ENCODE data around the gene PPP2R5A.

PPP2R5A gene

GRCh38 chr1:212323066-212323465 is 37.9 kb downstream of the PPP2R5A start:
- no peak for ATAC-seq (ENCODE audit: low read depth)
- no peak for TF ChIP-seq CTCF (IDR thresholded peaks at IDR 0.05; ENCODE audit: poor library complexity, severe bottlenecking)

GRCh38 chr1:212326541-212326940 is 41.3 kb downstream of the PPP2R5A start:
- ATAC-seq (ENCODE audit: low read depth) (no peak), DNase-seq (ENCODE audit: low spot score) (no peak)
- no peak for TF ChIP-seq CTCF (IDR thresholded peaks at IDR 0.05; ENCODE audit: poor library complexity, severe bottlenecking)
- Histone ChIP-seq H3K36me3 (ENCODE audit: low read depth) (no peaks in the 10 kb centered on the region), H3K27me3 (ENCODE audit: insufficient read depth, poor library complexity, severe bottlenecking) (no peaks in the 10 kb centered on the region), H3K4me3 (ENCODE audit: severe bottlenecking) (no peak overlapping the region), H3K9me3 (ENCODE audit: severe bottlenecking) (no peaks in the 10 kb centered on the region), H3K4me1 (ENCODE audit: insufficient read depth, poor library complexity, severe bottlenecking) (no peaks in the 10 kb centered on the region), H3K27ac (ENCODE audit: poor library complexity, severe bottlenecking) (no peak overlapping the region)

More at GRCh38 chr1:212323066-212323465, 37.9 kb downstream of the PPP2R5A start:
- no peak overlapping the region for H3K27ac ChIP-seq (ENCODE audit: poor library complexity, severe bottlenecking)
- no peaks in the 10 kb centered on the region for H3K36me3 ChIP-seq (ENCODE audit: low read depth)
- H3K4me1 ChIP-seq (ENCODE audit: insufficient read depth, poor library complexity, severe bottlenecking) = no peaks in the 10 kb centered on the region
- H3K9me3 ChIP-seq (ENCODE audit: severe bottlenecking) = no peaks in the 10 kb centered on the region
- no peak overlapping the region for H3K4me3 ChIP-seq (ENCODE audit: severe bottlenecking)
- DNase-seq (ENCODE audit: low spot score) = no peak
- no peaks in the 10 kb centered on the region for H3K27me3 ChIP-seq (ENCODE audit: insufficient read depth, poor library complexity, severe bottlenecking)

GRCh38 chr1:212328248-212328647 is 43.0 kb downstream of the PPP2R5A start:
- TF ChIP-seq CTCF (IDR thresholded peaks at IDR 0.05; ENCODE audit: poor library complexity, severe bottlenecking) = no peak
- no peak for DNase-seq (ENCODE audit: low spot score)

GRCh38 chr1:212329105-212329504 is 43.9 kb downstream of the PPP2R5A start:
- ATAC-seq (ENCODE audit: low read depth) (no peak), DNase-seq (ENCODE audit: low spot score) (no peak)
- Histone ChIP-seq H3K27ac (ENCODE audit: poor library complexity, severe bottlenecking) (no peak overlapping the region), H3K9me3 (ENCODE audit: severe bottlenecking) (no peaks in the 10 kb centered on the region), H3K4me3 (ENCODE audit: severe bottlenecking) (no peak overlapping the region), H3K4me1 (ENCODE audit: insufficient read depth, poor library complexity, severe bottlenecking) (no peaks in the 10 kb centered on the region), H3K27me3 (ENCODE audit: insufficient read depth, poor library complexity, severe bottlenecking) (no peaks in the 10 kb centered on the region), H3K36me3 (ENCODE audit: low read depth) (no peaks in the 10 kb centered on the region; the same call in 1 of the 2 replicates)
- no peak for TF ChIP-seq CTCF (IDR thresholded peaks at IDR 0.05; ENCODE audit: poor library complexity, severe bottlenecking)

More at GRCh38 chr1:212328248-212328647, 43.0 kb downstream of the PPP2R5A start:
- Histone ChIP-seq H3K27ac (ENCODE audit: poor library complexity, severe bottlenecking) (no peak overlapping the region), H3K4me1 (ENCODE audit: insufficient read depth, poor library complexity, severe bottlenecking) (no peaks in the 10 kb centered on the region), H3K9me3 (ENCODE audit: severe bottlenecking) (no peaks in the 10 kb centered on the region), H3K27me3 (ENCODE audit: insufficient read depth, poor library complexity, severe bottlenecking) (no peaks in the 10 kb centered on the region), H3K4me3 (ENCODE audit: severe bottlenecking) (no peak overlapping the region), H3K36me3 (ENCODE audit: low read depth) (no peaks in the 10 kb centered on the region)
- ATAC-seq (ENCODE audit: low read depth) = no peak

- Histone ChIP-seq H3K36me3 (ENCODE audit: low read depth) (no peaks in the 10 kb centered on the region), H3K27ac (ENCODE audit: poor library complexity, severe bottlenecking) (no peak overlapping the region), H3K4me1 (ENCODE audit: insufficient read depth, poor library complexity, severe bottlenecking) (no peaks in the 10 kb centered on the region), H3K4me3 (ENCODE audit: severe bottlenecking) (no peak overlapping the region), H3K27me3 (ENCODE audit: insufficient read depth, poor library complexity, severe bottlenecking) (no peaks in the 10 kb centered on the region), H3K9me3 (ENCODE audit: severe bottlenecking) (no peaks in the 10 kb centered on the region)
- DNase-seq (ENCODE audit: low spot score) (no peak), ATAC-seq (ENCODE audit: low read depth) (no peak)
- no peak for TF ChIP-seq CTCF (IDR thresholded peaks at IDR 0.05; ENCODE audit: poor library complexity, severe bottlenecking)
These were observed 55.9 kb downstream of the PPP2R5A start for GRCh38 chr1:212341090-212341489.
